Inferior parietal cortex (tissue), 1 donor: ENCODE measurements around the gene COL9A1.

Source experiments
- DNase-seq: peaks from one replicate; pipeline ENCODE4 v3.0.0-alpha.2; 2016; ENCODE audit errors: extremely low spot score

Gene COL9A1

GRCh38 chr6:70289299-70289698, 13.6 kb downstream of the COL9A1 start:
- no peak for DNase-seq

- DNase-seq, result no peak
Observed at GRCh38 chr6:70286905-70287304, 16.0 kb downstream of the COL9A1 start.

- no peak for DNase-seq
Observed at GRCh38 chr6:70285201-70285600, 17.7 kb downstream of the COL9A1 start.

GRCh38 chr6:70282919-70283461, 19.9 kb downstream of the COL9A1 start:
- DNase-seq, result no peak

GRCh38 chr6:70282312-70282918, 20.5 kb downstream of the COL9A1 start:
- DNase-seq, result no peak

- no peak for DNase-seq
Observed at GRCh38 chr6:70281923-70282311, 21.0 kb downstream of the COL9A1 start.

GRCh38 chr6:70280400-70280853, 22.5 kb downstream of the COL9A1 start:
- no peak for DNase-seq

- no peak for DNase-seq
Observed at GRCh38 chr6:70277470-70277869, 25.4 kb downstream of the COL9A1 start.

- DNase-seq, result no peak
Observed at GRCh38 chr6:70274338-70274737, 28.5 kb downstream of the COL9A1 start.

- DNase-seq, result no peak
Observed at GRCh38 chr6:70272071-70272470, 30.8 kb downstream of the COL9A1 start.

- DNase-seq, result no peak
Observed at GRCh38 chr6:70270287-70271005, 32.4 kb downstream of the COL9A1 start.

GRCh38 chr6:70266142-70266541, 36.7 kb downstream of the COL9A1 start:
- DNase-seq, result no peak

GRCh38 chr6:70264306-70264705, 38.6 kb downstream of the COL9A1 start:
- no peak for DNase-seq

- no peak for DNase-seq
Observed at GRCh38 chr6:70258483-70258882, 44.4 kb downstream of the COL9A1 start.

- no peak for DNase-seq
Observed at GRCh38 chr6:70257768-70258273, 45.1 kb downstream of the COL9A1 start.

GRCh38 chr6:70254784-70255183, 48.1 kb downstream of the COL9A1 start:
- no peak for DNase-seq

- no peak for DNase-seq
Observed at GRCh38 chr6:70253923-70254322, 49.0 kb downstream of the COL9A1 start.

GRCh38 chr6:70252604-70253003, 50.3 kb downstream of the COL9A1 start:
- DNase-seq, result no peak

GRCh38 chr6:70246118-70246517, 56.8 kb downstream of the COL9A1 start:
- DNase-seq, result no peak

- DNase-seq, result no peak
Observed at GRCh38 chr6:70241991-70242420, 60.9 kb downstream of the COL9A1 start.

GRCh38 chr6:70241031-70241430, 61.9 kb downstream of the COL9A1 start:
- DNase-seq, result no peak

- DNase-seq, result no peak
Observed at GRCh38 chr6:70236343-70236742, 66.5 kb downstream of the COL9A1 start.
